ENCODE measurements around the gene GPRC5A.

GRCh38 chr12:12872934-12873275 lies 18.5 kb upstream of the GPRC5A start:
- TF ChIP-seq CTCF (IDR thresholded peaks at IDR 0.05; ENCODE audit: low read length) = no peak
- no peak for TF ChIP-seq EZH2 (IDR thresholded peaks at IDR 0.05; ENCODE audit: borderline replicate concordance, low read length)

All from OCI-LY1 (cell line).